Measurements from ENCODE around the gene GRAMD2A.

- TF ChIP-seq POLR2AphosphoS5 (IDR thresholded peaks at IDR 0.05; ENCODE audit: insufficient read depth, low read depth, low read length) (no peak), CTCF (IDR thresholded peaks at IDR 0.05; ENCODE audit: extremely low read depth in 1 of 2, insufficient read depth in 1 of 2, low read depth in 1 of 2, low read length in 2 of 2) (no peak)
These were observed 73.4 kb downstream of the GRAMD2A start for GRCh38 chr15:72124218-72124617.

Measured in endothelial cell of umbilical vein (primary cell).